GM11168 (cell line): ENCODE data around the gene NPIPB5.
"Not testable (repeated sequence)": the region's sequence is repeated elsewhere in the genome, so short reads cannot be mapped to it uniquely, and the experiment has no call there.

Experiments
- in situ Hi-C: fragments of 300-500 bp; cut with MboI; formaldehyde crosslinking; loops from one replicate; pipeline ENCODE4 v1.12.0; 2022; ENCODE audit warnings: low sequenced_read_pairs; ENCODE audit not compliant: unreplicated experiment

Gene NPIPB5

DNA sequence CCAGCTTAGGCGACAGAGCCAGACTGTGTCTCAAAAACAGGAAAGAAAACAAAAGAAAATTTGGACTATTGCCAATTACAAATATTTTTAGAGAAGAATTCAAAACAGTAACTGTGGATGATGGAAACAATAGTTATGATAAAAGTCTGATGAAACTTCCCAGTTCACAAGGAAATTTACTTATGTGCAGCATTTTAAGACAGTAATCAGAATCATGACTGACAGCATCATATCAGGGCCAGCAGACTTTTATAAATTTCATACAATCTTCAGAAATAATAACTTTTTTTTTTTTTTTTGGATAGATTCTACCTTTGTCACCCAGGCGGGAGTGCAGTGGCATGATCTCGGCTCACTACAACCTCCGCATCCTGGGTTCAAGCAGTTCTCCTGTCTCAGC, at the start of gene NPIPB5:
Gene NPIPB5 (plus strand): TSS at position 301 of the 400 bp plus-strand sequence. CDS start 2,911 bp downstream, outside the sequence.
- in situ Hi-C loops: not testable (repeated sequence)

DNA sequence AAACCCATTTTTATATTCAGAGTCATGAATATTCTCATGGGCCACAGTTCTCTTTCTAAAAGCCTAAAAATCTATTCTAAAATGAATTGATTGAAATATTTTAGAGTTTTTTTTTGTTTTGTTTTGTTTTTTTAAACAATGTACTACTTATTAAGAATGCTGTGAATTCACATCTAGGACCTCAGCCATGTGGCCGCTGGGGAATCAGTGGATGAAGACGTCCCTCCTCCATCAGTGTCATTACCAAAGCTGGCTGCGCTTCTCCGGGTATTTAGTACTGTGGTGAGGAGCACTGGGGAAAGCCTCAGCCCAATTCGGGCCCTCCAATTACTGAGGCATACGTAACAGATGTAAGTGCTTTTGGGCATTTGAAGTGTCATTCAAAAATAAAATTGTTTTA, 41.8 kb upstream of the NPIPB5 start:
- in situ Hi-C loops: not testable (repeated sequence)

DNA sequence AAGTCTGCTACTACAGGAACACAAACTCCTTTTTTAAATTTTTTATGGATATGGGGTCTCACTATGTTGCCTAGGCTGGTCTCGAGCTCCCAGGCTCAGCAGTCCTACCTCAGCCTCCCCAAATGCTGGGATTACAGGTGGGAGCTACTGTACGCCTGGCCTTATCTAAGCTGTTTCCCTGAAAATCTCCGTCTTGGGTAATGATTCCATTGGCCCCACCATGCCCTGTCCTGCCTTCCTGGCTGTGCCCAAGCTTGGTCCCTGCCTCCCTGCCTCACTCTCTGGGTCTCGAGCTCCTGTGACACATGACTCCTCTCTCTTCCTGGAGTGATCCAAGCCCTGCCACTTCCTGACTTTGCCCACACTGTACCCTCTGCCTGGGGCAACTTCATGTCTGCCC, 27.3 kb downstream of the NPIPB5 start:
- in situ Hi-C loops: not testable (repeated sequence)

DNA sequence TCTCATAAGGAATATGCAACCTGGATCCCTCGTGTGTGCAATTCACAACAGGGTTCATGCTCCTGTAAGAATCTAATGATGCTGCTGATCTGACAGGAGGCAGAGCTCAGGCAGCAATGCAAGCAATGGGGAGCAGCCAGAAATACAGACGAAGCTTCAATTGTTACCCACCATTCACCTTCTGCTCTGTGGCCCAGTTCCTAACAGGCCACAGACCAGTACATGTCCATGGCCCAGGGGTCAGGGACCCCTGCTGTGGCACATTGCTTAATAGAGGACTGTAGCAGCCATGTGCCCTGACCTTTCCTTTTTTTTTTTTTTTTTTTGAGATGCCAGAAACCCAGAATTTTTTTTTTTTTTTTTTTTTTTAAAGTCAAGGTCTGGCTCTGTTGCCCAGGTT, 34.1 kb downstream of the NPIPB5 start:
- in situ Hi-C loops: loop anchor here (5.0 kb wide), 1 partner anchor 813 kb away; no protein-coding TSS in a partner anchor

DNA sequence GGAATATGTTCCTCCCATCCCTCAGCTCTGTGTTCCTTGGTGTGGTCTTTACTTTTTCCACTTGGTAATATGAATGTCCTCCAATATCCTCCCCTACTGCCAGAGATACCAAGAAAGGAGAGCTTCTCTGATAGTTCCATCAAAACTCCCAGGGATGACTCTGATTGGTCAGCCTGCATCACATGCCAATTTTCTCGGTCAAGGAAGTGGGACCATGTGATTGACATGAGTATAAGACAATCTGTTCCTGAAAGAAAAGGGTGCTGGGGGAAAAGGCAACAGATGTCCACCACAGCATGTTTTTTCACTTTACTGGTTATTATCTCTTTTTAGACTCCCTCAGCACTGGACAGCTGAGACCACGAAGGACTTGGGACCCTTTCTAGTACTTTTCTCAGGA, 35.9 kb downstream of the NPIPB5 start:
- in situ Hi-C loops: loop anchor here (5.0 kb wide), 1 partner anchor 814 kb away; no protein-coding TSS in a partner anchor

DNA sequence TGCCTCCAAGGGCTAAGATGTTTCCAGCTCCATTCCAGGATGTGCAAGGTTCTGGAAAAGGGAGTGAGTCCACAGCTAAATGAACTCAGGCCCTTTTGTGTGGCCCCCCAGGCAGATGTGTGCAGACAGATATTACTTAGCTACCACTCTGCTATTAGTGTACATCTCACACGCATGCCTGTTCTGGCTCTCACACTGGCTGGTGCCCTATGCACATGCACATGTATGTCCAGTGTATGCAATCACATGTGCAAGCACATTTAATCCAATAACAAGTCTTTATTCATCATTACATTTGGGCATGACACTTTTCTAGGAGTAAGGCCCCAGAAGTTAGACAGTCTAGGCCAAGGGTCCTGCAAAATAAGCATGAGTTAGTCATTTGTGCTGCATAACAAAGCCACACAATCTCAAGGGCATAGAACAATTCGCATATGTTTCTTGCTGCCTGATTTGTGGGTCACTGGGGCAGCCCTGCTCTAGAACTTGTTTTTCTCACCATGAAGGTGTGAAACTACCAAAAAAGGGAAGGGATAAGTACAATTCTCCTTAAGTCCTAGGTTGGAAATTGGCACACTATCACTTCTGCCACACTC, 36.6 kb downstream of the NPIPB5 start:
- in situ Hi-C loops: loop anchor here (5.0 kb wide), 1 partner anchor 815 kb away; no protein-coding TSS in a partner anchor

DNA sequence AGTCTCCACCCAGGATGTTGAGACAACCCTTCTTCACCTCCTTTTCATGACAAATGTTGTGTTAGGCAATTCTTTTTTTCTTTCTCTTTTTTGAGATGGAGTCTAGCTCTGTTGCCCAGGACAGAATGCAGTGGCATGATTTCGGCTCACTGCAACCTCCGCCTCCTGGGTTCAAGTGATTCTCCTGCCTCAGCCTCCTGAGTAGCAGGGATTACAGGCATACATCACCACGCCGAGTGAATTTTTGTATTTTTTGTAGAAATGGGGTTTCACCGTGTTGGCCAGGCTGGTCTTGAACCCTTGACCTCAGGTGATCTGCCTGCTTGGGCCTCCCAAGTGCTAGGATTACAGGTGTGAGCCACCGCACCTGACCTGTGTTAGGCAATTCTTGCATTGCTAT, 39.2 kb downstream of the NPIPB5 start:
- in situ Hi-C loops: loop anchor here (5.0 kb wide), 1 partner anchor 818 kb away; no protein-coding TSS in a partner anchor

DNA sequence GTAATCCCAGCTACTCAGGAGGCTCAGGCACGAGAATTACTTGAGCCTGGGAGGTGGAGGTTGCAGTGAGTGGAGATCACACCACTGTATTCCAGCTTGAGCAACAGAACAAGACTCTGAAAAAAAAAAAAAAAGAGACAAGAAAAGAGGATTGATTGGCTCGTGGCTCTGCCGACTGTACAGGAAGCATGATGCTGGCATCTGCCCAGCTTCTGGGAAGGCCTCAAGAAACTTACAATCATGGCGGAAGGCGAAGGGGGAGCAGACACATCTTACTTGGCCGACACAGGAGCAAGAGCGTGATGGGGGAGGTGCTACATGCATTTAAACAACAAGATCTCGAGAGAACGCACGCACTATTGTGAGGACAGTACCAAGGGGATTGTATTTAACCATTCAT, 40.5 kb downstream of the NPIPB5 start:
- in situ Hi-C loops: not testable (repeated sequence)

DNA sequence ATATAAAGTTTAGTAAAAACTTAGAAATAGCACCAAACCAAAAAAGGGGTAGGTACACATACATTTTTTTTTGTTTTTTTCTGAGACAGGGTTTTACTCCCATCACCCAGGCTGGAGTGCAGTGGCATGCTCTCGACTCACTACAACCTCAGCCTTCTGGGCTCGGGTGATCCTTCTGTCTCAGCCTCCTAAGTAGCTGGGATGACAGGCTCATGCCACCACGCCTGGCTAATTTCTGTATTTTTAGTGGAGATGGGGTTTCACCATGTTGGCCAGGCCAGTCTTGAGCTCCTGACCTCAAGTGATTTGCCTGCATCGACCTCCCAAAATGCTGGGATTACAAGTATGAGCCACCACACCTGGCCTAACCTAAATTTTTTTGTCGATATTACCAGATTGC, 41.0 kb downstream of the NPIPB5 start:
- in situ Hi-C loops: not testable (repeated sequence)

DNA sequence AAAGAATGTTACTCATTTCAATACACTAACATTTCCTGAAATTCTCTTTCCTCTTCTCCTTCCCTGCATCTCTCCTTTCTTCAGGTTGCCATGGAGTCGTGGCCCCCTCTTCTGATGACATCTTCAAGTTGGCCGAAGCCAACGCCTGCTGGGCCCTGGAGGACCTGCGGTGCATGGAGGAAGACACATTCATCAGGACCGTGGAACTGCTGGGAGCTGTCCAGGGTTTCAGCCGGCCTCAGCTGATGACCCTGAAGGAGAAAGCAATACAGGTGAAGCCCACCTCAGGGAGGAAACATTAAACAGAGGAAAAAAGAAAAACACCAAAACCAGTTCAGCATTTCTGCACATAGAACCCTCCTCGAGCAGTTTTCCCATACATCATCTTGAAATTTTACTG, 46.1 kb downstream of the NPIPB5 start:
- in situ Hi-C loops: not testable (repeated sequence)
